Measurements from ENCODE around the gene TRIM47.
"Not testable (repeated sequence)": the region's sequence is repeated elsewhere in the genome, so short reads cannot be mapped to it uniquely, and the experiment has no call there.

DNA sequence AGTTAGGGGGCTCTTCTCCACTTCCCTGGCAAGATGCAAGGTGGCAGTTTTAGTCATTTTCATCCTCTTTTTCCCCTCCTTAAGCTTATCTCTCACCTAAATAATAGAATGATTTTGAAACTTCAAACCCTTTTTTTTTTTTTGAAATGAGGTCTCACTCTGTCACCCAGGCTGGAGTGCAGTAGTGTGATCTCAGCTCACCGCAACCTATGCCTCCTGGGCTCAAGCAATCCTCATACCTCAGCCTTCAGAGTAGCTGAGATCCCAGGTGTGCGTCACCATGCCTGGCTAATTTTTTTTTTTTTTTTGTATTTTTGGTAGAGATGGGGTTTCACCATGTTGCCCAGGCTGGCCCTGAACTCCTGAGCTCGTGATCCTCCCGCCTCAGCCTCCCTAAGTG, 13.5 kb downstream of the TRIM47 start:
- TF ChIP-seq, protein P1, sequence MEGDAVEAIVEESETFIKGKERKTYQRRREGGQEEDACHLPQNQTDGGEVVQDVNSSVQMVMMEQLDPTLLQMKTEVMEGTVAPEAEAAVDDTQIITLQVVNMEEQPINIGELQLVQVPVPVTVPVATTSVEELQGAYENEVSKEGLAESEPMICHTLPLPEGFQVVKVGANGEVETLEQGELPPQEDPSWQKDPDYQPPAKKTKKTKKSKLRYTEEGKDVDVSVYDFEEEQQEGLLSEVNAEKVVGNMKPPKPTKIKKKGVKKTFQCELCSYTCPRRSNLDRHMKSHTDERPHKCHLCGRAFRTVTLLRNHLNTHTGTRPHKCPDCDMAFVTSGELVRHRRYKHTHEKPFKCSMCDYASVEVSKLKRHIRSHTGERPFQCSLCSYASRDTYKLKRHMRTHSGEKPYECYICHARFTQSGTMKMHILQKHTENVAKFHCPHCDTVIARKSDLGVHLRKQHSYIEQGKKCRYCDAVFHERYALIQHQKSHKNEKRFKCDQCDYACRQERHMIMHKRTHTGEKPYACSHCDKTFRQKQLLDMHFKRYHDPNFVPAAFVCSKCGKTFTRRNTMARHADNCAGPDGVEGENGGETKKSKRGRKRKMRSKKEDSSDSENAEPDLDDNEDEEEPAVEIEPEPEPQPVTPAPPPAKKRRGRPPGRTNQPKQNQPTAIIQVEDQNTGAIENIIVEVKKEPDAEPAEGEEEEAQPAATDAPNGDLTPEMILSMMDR (IDR thresholded peaks at IDR 0.05): not testable (repeated sequence)
- not testable (repeated sequence) for TF ChIP-seq POLR2A (IDR thresholded peaks at IDR 0.05; ENCODE audit: low read depth); EP300 (IDR thresholded peaks at IDR 0.05); POLR2AphosphoS5 (IDR thresholded peaks at IDR 0.05)

All from esophagus muscularis mucosa (tissue), 4 donors.